DMS53 (cell line): Measurements from ENCODE around the gene SPRR2A.
"Not testable (repeated sequence)": the region's sequence is repeated elsewhere in the genome, so short reads cannot be mapped to it uniquely, and the experiment has no call there.

Experiments
- DNase-seq: peaks from one replicate; lab custom pipeline; 2025; lab: John Stamatoyannopoulos, UW

The SPRR2A gene

DNA sequence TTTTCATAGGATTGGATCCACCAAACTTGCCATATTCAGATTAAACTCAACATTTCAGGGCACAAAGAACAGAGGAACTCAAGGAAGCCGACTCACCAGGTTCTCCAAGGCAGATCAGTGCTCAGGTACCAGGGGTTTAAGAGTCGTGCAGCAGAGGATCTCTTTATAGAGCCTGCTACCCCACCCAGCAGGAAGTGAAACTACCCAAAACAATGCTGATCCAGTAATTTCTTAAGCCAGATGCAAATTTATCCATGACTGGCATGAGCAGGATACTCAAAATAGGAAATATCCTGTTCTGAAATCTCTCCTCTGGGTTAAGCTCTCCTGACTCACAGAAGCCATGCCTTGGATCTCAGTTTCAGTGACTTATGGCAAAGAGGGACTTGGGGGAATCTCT is at the start of gene SPRR2A:
TSS of gene SPRR2A (minus strand) at position 138 of the 400 bp plus-strand sequence. CDS start 777 bp downstream, outside the sequence.
- no peak for DNase-seq

DNA sequence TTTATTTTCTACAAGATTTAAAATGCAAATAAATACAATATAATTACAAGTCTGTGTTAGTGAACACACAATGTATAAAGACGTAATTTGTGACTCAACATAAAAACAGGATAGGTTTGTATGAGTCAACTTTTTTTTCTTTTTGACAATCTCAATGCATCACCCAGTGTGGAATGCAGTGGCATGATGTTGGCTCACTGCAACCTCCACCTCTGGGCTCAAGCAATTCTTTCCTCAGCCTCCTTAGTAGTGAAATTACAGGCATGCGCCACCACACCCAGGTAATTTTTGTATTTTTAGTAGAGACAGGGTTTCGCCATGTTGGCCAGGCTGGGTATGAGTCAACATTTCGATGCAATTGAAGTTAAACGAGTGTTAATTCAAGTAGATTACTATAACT is 42.9 kb upstream of the SPRR2A start:
- no peak for DNase-seq

DNA sequence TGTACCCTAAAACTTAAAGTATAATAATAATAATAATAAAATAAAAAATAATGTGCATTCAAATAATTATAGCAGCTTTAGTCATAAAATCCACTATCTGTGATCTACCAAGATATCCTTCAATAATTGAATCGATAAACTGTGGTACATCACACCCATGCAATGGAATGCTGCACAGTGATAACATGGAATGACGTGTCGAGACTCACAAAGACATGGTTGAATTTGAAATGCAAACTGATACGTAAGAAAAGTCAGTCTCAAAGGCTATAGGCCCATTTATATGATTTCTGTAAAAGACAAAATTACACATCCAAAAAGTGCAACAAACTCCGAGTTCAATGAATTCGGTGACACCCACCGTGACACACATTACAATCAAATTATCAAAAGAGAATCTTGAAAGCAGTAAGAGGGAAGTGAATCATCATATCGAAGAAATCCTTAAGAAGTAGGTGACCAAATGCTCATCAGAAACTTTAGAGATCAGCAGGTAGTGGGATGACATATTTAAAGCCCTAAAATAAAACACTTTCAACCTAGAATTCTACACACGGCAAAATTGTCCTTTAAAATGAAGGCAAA is 42.2 kb upstream of the SPRR2A start:
- DNase-seq = no peak

DNA sequence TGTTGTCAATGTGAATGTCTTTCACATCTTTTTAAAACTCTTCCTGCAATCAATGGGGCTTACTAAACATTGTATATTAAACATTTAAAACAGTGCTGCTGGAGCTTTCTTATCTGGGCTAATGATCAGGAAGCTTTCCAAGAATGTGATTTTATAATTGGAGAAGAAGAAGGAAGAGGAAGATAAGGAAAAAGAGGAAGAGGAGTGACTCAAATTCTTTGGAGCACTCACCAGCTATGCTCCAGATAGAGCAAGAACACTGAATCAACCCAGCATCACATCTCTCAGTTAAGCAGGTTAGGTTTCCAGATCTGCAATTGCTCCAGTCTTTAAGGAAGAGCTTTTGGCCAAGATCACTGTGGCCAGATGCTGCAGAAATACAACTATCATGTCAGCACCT is 38.5 kb upstream of the SPRR2A start:
- DNase-seq = no peak

DNA sequence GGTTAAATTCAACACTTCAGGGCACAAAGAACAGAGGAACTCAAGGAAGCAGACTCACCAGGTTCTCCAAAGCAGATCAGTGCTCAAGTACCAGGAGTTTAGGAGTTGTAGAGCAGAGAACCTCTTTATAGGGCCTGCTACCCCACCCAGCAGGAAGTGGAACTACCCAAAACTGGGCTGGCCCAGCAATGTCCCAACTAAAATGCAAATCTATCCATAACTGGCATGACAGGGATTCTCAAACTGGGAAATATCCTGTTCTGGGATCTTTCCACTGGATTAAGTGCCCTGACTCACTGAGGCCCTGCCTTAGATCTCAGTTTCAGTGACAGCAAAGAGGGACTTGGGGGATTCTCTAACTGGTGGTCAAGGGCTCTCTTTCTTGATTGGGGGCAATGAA is 37.1 kb upstream of the SPRR2A start, which contains the start of gene SPRR2E:
TSS of gene SPRR2E (minus strand) at position 101 of the 400 bp plus-strand sequence. CDS start 775 bp downstream, outside the sequence.
- DNase-seq = no peak

DNA sequence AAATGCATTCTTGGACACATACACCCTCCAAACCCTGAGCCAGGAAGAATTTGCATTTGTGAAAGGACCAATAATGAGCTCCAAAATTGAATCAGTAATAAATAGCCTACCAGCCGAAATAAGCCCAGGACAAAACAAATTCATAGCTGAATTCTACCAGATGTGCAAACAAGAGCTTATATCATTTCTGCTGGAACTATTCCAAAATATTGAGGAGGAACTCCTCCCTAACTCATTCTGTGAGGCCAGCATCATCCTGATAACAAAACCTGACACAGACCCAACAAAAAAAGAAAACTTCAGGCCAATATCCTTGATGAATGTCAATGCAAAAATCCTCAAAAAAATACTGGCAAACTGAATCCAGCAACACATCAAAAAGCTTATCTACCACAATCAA is 30.3 kb upstream of the SPRR2A start:
- no peak for DNase-seq

DNA sequence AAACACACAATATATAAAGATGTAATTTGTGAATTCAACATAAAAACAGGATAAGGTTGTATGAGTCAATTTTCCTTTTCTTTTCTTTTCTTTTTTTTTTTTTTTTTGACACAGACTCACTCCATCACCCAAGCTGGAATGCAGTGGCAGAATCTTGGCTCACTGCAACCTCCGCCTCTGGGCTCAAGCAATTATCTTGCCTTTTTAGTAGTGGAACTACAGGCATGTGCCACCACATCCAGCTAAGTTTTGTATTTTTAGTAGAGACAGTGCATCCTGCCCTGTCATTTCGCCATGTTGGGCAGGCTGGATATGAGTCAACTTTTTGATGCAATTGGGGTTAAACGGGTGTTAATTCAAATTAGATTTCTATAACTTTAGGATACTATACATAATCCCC is 24.4 kb upstream of the SPRR2A start:
- DNase-seq = no peak

DNA sequence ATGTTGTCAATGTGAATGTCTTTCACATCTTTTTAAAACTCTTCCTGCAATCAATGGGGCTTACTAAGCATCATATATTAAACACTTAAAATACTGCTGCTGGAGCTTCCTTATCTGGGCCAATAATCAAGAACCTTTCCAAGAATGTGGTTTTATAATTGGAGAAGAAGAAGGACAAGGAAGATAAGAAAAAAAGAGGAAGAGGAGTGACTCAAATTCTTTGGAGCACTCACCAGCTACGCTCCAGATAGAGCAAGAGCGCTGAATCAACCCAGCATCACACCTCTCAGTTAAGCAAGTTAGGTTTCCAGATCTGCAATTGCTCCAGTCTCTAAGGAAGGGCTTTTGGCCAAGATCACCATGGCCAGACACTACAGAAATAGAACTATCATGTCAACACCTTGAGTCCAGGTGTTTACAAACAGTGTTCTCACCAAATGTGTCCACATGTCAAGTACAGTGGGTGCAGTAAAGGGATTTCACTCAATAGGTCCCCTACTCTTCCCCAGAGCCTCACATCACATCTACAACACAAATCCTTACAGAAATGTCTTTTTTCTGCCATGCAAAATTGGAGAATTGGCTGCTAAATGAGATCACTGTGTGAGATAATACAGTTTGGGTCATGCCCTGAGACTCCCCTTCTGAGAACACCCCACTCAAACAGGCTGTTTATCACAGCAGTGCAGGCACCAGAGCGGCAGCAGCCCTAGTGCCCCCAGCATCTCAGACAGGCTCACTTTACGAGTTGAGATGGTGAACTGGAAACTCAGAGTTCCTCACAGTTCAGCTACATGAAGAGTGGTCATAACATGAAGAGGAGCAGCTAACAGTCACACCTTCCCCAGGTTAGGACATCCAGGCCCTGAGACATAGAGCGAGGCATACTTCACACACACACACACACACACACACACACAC is 15.8 kb upstream of the SPRR2A start:
- no peak for DNase-seq

DNA sequence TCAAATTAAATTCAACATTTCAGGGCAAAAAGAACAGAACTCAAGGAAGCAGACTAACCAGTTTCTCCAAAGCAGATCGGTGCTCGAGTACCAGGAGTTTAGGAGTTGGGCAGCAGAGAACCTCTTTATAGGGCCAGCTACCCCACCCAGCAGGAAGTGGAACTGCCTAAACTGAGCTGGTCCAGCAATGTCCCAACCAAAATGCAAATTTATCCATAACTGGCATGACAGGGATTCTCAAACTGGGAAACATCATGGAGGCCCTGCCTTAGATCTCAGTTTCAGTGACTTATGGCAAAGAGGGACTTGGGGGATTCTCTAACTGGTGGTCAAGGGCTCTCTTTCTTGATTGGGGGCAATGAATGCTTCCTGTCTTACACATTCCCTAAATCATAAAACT is 14.2 kb upstream of the SPRR2A start, which contains the start of gene SPRR2B:
TSS of gene SPRR2B (minus strand) at position 101 of the 400 bp plus-strand sequence. CDS start 772 bp downstream, outside the sequence.
- DNase-seq = no peak

DNA sequence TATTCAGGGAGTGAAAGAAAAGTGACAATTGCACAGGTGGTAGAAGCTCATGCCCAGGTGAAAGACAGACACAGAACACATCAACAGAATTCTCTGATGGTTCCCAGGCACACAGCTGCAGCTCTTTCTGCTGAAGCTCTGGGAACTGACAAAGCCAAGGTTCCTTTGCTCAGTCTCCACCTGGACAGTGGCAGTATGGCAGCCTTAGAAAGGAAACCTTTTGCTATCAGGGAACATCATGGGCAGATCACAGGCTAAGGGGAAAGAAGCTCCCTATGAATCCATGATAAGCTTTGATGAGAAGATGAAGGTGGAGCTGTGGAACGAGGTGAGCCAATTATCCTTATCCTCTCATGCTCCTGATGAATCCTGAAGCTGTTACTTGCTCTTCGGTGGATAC is 12.9 kb upstream of the SPRR2A start:
- no peak for DNase-seq

DNA sequence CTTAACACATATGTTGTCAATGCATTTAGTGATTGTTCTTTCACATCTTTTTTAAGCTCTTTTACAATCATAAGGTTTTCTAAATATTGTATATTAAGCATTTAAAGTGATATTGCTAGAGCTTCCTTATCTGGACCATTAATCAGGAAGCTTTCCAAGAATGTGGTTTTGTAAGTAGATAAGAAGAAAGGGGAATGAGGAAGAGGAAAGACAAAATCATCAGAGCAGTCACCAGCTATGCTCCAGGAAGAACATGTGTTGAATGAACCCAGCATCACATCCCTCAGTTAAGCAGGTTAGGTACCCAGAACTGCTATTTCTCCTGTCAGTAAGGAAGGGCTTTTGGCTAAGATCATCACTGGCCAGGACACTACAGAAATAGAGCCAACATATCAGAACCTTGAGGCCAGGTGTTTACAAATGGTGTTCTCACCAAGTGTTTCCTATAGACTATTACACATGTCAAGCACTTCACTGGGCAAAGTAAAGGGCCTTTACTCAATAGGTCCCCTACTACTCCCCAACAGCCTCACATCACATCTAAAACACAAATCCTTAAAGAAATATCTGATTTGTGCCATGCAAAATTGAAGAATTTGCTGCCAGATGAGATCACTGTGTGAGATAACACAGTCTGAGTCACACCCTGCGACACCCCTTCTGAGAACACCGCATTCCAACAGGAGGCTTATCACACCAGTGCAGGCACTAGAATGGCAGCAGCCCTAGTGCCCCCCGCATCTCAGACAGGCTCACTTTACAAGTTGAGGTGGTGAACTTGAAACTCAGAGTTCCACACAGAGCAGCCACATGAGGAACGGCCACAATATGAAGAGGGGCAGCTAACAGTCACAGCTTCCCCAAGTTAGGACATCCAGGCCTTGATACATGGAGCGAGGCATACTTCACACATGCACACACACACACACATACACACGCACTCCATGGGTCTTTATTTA is 1.8 kb upstream of the SPRR2A start:
- no peak for DNase-seq

DNA sequence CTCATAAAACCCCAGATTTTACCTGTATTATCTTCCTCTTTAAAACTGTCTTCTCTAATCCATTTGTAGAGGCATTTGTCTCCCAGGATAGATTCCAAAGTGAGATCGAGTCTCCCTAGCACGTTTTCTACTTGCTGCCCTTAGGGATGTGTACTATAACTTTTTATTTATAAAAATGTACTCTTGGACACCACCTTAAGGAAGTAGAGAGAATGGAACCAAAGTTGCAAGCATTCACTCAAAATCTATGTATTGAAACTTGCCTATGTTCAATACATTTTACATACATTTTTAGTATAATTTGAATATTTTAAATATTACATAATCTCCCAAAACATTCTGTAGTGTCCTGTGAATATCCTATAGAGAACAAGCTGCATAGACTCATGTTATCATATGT is 842 bp upstream of the SPRR2A start:
- DNase-seq = no peak

DNA sequence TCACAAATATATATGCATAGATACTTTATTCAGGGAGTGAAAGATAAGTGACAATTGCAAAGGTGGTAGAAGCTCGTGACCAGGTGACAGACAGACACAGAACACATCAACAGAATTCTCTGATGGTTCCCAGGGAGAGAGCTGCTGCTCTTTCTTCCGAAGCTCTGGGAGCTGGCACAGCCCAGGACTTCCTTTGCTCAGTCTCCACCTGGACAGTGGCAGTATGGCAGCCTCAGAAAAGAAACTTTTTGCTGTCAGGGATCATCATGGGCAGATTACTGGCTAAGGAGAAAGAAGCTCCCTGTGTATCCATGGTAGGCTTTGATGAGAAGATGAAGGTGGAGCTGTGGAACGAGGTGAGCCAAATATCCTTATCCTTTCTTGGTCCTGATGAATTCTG is 1.2 kb downstream of the SPRR2A start:
- not testable (repeated sequence) for DNase-seq

DNA sequence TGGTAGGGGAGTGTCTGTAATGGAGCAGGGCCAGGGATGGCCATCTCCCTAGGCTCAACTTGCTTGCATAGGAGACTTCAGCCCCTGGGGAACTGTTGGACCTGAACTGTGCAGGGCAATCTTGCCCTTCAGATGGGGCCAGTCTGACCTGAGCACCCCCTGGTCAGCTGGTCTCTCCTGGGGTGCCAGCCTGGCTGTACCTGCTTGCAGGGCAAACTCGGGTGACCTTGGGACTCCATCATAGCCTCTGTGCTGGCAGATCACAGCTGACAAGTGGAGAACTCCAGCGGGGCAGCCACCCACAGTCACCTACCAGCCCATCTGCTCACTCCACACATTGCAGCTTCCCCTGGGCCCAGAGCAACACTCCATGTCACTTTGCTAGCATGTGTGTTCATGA is 8.1 kb downstream of the SPRR2A start:
- DNase-seq = no peak

DNA sequence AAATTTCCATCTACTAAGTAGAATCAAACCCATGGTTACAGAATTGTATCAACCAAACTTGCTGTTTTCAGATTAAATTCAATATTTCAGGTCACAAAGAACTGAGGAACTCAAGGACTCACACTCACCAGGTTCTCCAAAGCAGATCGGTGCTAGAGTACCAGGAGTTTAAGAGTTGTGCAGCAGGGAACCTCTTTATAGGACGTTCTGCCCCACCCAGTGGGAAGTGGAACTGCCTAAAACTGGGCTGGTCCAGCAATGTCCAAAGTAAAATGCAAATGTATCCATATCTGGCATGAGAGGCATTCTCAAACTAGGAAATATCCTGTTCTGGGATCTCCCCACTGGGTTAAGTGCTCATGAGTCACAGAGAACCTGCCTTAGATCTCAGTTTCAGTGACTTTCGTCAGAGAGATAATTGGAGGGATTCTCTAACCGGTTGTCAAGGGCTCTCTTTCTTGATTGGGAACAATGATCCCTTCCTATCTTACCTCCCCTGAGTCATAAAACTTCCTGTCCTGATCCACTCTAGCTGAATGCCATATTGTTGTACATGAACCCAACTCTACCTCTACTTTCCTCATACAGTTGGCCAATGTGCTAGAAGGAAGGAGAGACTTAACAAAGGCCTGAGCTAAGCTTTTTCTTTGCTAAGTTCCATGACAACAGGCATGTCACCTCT is 16.2 kb downstream of the SPRR2A start, which contains the start of gene SPRR2D:
TSS of gene SPRR2D (minus strand) at position 171 of the 682 bp plus-strand sequence. CDS start 774 bp downstream, outside the sequence.
- DNase-seq = peak; percentile 7

DNA sequence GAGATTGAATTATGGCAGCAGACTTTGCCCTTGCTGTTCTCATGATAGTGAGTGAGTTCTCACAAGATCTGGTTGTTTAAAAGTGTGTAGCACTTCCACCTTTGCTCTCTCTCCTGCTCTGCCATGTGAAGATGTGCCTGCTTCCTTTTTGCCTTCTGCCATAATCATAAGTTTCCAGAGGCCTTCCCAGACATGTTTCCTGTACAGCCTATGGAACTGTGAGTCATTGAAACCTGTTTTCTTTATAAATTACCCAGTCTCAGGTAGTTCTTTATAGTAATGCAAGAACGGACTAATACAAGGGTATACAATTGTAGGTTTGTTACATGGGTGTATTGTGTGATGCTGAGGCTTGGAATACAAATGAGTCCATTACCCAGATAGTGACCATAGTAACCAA is 22.1 kb downstream of the SPRR2A start:
- DNase-seq = no peak

DNA sequence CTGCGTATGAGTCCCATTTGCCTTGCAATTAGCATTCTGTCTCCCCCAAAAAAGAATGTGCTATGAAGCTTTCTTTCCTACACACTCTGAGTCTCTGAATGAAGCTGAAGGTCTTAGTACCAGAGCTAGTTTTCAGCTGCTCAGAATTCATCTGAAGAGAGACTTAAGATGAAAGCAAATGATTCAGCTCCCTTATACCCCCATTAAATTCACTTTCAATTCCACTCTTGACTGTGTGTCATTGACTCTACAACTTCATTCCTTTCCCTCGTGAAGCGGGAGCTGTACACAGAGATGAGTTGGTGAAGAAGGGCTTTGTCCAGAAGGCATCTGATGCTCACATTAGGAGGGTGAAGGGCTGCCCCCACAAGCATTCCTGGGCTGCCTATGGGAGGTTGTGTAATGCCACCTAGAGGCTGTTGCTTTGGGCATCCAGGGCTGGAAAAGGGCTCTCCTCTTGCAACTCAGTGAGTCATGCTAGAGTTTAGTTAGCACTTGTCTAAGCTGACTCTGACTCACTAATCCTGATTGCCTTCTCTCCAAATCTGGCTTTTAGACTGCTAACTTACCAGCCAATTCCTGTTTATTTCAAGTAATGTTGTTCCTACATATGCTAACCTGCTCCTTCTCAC is 24.5 kb downstream of the SPRR2A start:
- DNase-seq = peak; percentile 45

DNA sequence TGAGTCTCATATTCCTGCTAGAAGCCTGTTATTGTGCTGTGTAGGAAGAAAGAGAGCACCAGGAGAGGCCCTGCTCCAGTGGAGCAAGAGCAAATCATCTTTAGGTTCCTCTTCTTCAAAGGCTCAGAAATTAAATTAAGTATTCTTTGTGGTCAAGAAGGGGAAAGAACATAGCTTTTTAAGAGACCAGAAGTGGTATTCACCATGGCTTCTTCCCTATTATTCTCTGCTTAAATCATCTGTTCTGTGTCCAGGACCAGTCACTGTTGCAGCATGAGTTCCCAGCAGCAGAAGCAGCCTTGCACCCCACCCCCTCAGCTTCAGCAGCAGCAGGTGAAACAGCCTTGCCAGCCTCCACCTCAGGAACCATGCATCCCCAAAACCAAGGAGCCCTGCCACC is 25.2 kb downstream of the SPRR2A start:
- no peak for DNase-seq

DNA sequence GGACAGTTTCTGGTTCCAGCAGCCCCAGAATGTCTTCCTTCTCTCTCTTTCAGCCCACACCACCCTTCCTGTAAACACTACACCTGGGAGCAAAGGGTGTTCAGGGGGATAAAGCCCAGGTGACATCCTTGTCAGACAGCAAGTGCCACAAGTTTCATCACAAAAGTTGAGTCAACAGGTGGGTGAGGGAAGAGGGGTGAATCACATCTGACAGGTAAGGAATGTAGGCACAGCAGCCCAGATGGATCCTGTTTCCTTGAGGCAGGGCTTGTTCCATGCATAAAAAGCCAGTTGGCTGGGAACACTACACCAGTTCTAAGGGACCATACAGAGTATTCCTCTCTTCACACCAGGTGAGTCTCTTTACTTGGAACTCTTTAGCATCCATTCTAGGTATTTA is 26.4 kb downstream of the SPRR2A start, which contains the start of gene SPRR1B:
TSS of gene SPRR1B (plus strand) at position 309 of the 400 bp plus-strand sequence. CDS start 1,143 bp downstream, outside the sequence.
- no peak for DNase-seq

DNA sequence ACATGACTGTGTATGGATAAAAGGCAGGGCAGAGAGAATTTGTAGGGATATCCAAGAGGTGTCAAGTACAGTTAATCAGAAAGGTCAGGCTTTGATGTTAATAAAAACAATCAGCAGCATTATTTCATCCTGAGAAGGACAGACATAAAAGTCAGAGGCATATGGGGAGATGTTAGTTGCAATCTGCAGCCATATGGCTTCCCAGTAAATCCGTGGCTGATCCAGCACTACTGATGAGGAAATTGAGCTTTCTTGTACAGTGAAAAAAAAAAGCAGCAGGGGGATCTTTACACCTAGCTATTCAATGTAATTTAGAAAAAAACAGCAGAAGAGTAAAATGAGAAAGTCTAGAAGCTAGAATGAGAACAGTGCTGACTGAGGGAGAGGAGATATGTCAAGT is 28.5 kb downstream of the SPRR2A start:
- no peak for DNase-seq

DNA sequence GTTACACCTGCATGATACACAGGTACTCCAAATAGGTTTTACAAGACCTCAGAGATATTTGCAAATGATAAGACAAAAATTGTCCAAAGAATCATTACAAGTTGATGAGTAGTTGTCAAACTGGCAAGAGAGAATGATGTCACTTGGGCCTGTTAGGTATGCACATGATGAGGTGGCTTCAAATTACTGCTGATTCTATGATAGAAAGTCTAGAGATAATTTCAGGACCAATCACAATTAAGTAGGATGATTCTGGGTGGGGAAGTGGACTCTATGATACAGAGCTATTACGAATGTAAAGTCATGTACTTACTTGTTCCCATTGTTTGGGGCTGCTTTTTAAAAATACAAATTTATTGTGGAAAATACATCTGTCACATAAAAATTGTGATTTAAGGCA is 31.5 kb downstream of the SPRR2A start:
- DNase-seq = no peak
